HL-60 (cell line): ENCODE results near the gene ZNF543.

ENCODE experiments used
- DNase-seq, 2 experiments: peaks; one replicate each; pipeline ENCODE4 v3.0.0-alpha.2; 2010 to 2020; ENCODE audit warnings: low read depth in 1 of 2, low spot score in 1 of 2
- H3K27ac ChIP-seq: fragments of 250-450 bp; sonication (Bioruptor Pico); replicated peaks from 2 replicates; pipeline ENCODE4 v1.5.1; 2020; ENCODE audit warnings: mild to moderate bottlenecking, moderate library complexity
- H3K27me3 ChIP-seq: fragments of 250-450 bp; sonication (Bioruptor Pico); 2 replicates; pipeline ENCODE4 v1.5.1; 2021; ENCODE audit warnings: mild to moderate bottlenecking, moderate library complexity; ENCODE audit not compliant: insufficient read depth, poor library complexity, severe bottlenecking
- H3K4me3 ChIP-seq: replicated peaks from 2 replicates; pipeline ENCODE4 v1.5.1; 2011; ENCODE audit warnings: mild to moderate bottlenecking, control low read depth, low read length; ENCODE audit not compliant: insufficient read depth
- CTCF ChIP-seq: IDR thresholded peaks from one replicate; pipeline ENCODE4 v1.5.1; 2011; ENCODE audit warnings: low read length, control low read depth, inconsistent platforms; ENCODE audit not compliant: insufficient read depth
- GABPA ChIP-seq: IDR thresholded peaks from 2 replicates; pipeline ENCODE4 v1.6.1; 2012; ENCODE audit warnings: low read depth
- POLR2AphosphoS5 ChIP-seq: IDR thresholded peaks from 2 replicates; pipeline ENCODE4 v1.6.1; 2012; ENCODE audit warnings: low read depth
- REST ChIP-seq: IDR thresholded peaks from 2 replicates; pipeline ENCODE4 v1.6.1; 2012; ENCODE audit warnings: low read depth; ENCODE audit not compliant: insufficient replicate concordance
- SPI1 ChIP-seq: IDR thresholded peaks from 2 replicates; pipeline ENCODE4 v1.6.1; 2012; ENCODE audit warnings: low read depth, mild to moderate bottlenecking, borderline replicate concordance

The ZNF543 gene

GRCh38 chr19:57338877-57339276 is 18.6 kb downstream of the ZNF543 start:
- no peak for DNase-seq
- no peak for TF ChIP-seq GABPA
- TF ChIP-seq POLR2AphosphoS5, result no peak
- TF ChIP-seq REST, result no peak
- TF ChIP-seq SPI1, result no peak
- no peak for TF ChIP-seq CTCF
- no peak overlapping the region for H3K4me3 ChIP-seq
- no peaks in the 10 kb centered on the region for H3K27me3 ChIP-seq
- no peak overlapping the region for H3K27ac ChIP-seq

- TF ChIP-seq CTCF, result no peak
- TF ChIP-seq SPI1, result no peak
- TF ChIP-seq POLR2AphosphoS5, result no peak
- TF ChIP-seq REST, result no peak
- H3K27ac ChIP-seq, result no peak overlapping the region
- no peak overlapping the region for H3K4me3 ChIP-seq
- H3K27me3 ChIP-seq, result no peaks in the 10 kb centered on the region
- no peak for DNase-seq
Observed at GRCh38 chr19:57342582-57342981, 22.3 kb downstream of the ZNF543 start.

- Histone ChIP-seq H3K4me3 (no peak overlapping the region), H3K27me3 (no peaks in the 10 kb centered on the region), H3K27ac (no peak overlapping the region)
- DNase-seq, result no peak
- TF ChIP-seq GABPA (no peak), SPI1 (no peak), CTCF (no peak)
Observed at GRCh38 chr19:57348136-57348535, 27.9 kb downstream of the ZNF543 start.

- H3K27me3 ChIP-seq, result no peaks in the 10 kb centered on the region
- TF ChIP-seq GABPA (peak; percentile 27; the same call in 1 of the 2 replicates), REST (no peak), POLR2AphosphoS5 (peak; percentile 53; the same call in 1 of the 2 replicates), SPI1 (no peak), CTCF (no peak)
- peak; percentile 90 to 95 for DNase-seq
- peak within 1 kb of the TSS; percentile 95 for H3K4me3 ChIP-seq
- H3K27ac ChIP-seq, result peak within 1 kb of the TSS; percentile 73
Observed at GRCh38 chr19:57350877-57351805, 30.9 kb downstream of the ZNF543 start, which contains the start of gene ZNF304. Gene ZNF304, plus strand, starts transcription at chr19:57351271. Its CDS starts 394 bp downstream, at chr19:57351665.
